HepG2 (cell line): ENCODE data around the gene SLC25A11. TPM values are rescaled to one million over a fixed set of nuclear protein-coding genes. Genes with fewer than 3 reads are reported as not detected.

Experiments used
- AKNA ChIP-seq: sonication (generic); formaldehyde crosslinking; IDR thresholded peaks from 2 replicates; pipeline ENCODE4 v1.4.0; 2020; ENCODE audit warnings: missing genetic modification reagents, borderline replicate concordance
- ATF7 ChIP-seq, 2 experiments: fragments of 450-650 bp in 1 of 2; sonication (generic) in 1 of 2; formaldehyde crosslinking in 1 of 2; IDR thresholded peaks; 2 replicates each; pipeline versions ENCODE4 v1.4.0 to v1.6.1; 2016 to 2020; ENCODE audit warnings: antibody characterized with exemption in 1 of 2, mild to moderate bottlenecking in 1 of 2, missing genetic modification reagents in 1 of 2
- CAMTA2 ChIP-seq: sonication (generic); formaldehyde crosslinking; IDR thresholded peaks from 2 replicates; pipeline ENCODE4 v1.4.0; 2020; ENCODE audit warnings: mild to moderate bottlenecking, missing genetic modification reagents, borderline replicate concordance
- DNMT1 ChIP-seq: sonication (generic); formaldehyde crosslinking; IDR thresholded peaks from 2 replicates; pipeline ENCODE4 v1.5.1; 2020; ENCODE audit warnings: mild to moderate bottlenecking, missing genetic modification reagents
- FOXA3 ChIP-seq: IDR thresholded peaks from 2 replicates; pipeline ENCODE4 v1.6.1; 2016; ENCODE audit warnings: missing genetic modification reagents, missing compliant biosample characterization
- KAT7 ChIP-seq: IDR thresholded peaks from 2 replicates; pipeline ENCODE4 v1.6.1; 2018; ENCODE audit warnings: borderline replicate concordance, missing compliant biosample characterization
- KDM3A ChIP-seq: IDR thresholded peaks from 2 replicates; pipeline ENCODE4 v1.6.1; 2018; ENCODE audit warnings: low read depth, missing compliant biosample characterization
- MNT ChIP-seq: fragments of 450-650 bp; IDR thresholded peaks from 2 replicates; pipeline ENCODE4 v1.6.1; 2016
- NR2F2 ChIP-seq: IDR thresholded peaks from 2 replicates; pipeline ENCODE4 v1.6.1; 2012; ENCODE audit warnings: low read depth, inconsistent platforms, borderline replicate concordance
- ONECUT2 ChIP-seq: sonication (generic); formaldehyde crosslinking; IDR thresholded peaks from 2 replicates; pipeline ENCODE4 v1.4.0; 2020; ENCODE audit warnings: missing genetic modification reagents
- SETDB1 ChIP-seq: sonication (generic); formaldehyde crosslinking; IDR thresholded peaks from 2 replicates; pipeline ENCODE4 v1.5.1; 2020; ENCODE audit warnings: missing genetic modification reagents, mild to moderate bottlenecking, borderline replicate concordance
- YEATS4 ChIP-seq: sonication (generic); formaldehyde crosslinking; IDR thresholded peaks from 2 replicates; pipeline ENCODE4 v1.4.0; 2020; ENCODE audit warnings: missing genetic modification reagents, borderline replicate concordance
- ZNF232 ChIP-seq: sonication (generic); formaldehyde crosslinking; IDR thresholded peaks from 2 replicates; pipeline ENCODE4 v1.4.0; 2020; ENCODE audit warnings: missing genetic modification reagents, borderline replicate concordance
- ZNF264 ChIP-seq: sonication (generic); formaldehyde crosslinking; IDR thresholded peaks from 2 replicates; pipeline ENCODE4 v1.4.0; 2020; ENCODE audit warnings: missing genetic modification reagents
- ZNF557 ChIP-seq: sonication (generic); formaldehyde crosslinking; IDR thresholded peaks from 2 replicates; pipeline ENCODE4 v1.4.0; 2020; ENCODE audit warnings: missing genetic modification reagents
- ZNF576 ChIP-seq: sonication (generic); formaldehyde crosslinking; IDR thresholded peaks from 2 replicates; pipeline ENCODE4 v1.4.0; 2020; ENCODE audit warnings: mild to moderate bottlenecking, missing genetic modification reagents
- ZNF761 ChIP-seq: sonication (generic); formaldehyde crosslinking; conservative IDR thresholded peaks from 2 replicates; pipeline ENCODE4 v1.4.0; 2020; ENCODE audit warnings: mild to moderate bottlenecking, missing genetic modification reagents
- polyA plus RNA-seq, 8 experiments: library from polyadenylated mRNA; depleted of rRNA in 3 of 8; stranded (reverse) in 7 of 8; unstranded in 1 of 8; fragments of >200 nt; fragmentation: Illumina TruSeq in 4 of 8; extraction: Trizol in 4 of 8; gene quantifications; 2 replicates each; pipeline versions ENCODE4 v1.2.1 to v1.2.3, GENCODE V29; 2011 to 2016; ENCODE audit warnings: low read depth in 4 of 8, missing spikeins in 1 of 8, mixed read lengths in 1 of 8; ENCODE audit not compliant: insufficient read depth in 1 of 8
- total RNA-seq, 5 experiments: library from RNA; depleted of rRNA; stranded (reverse); fragments of >200 nt; fragmentation: Illumina TruSeq; extraction: Trizol; gene quantifications; 2 replicates each; pipeline ENCODE4 v1.2.3, GENCODE V29; 2016; ENCODE audit warnings: low read depth in 1 of 5
- TF ChIP-seq, protein P1 (sequence below): sonication (generic); formaldehyde crosslinking; IDR thresholded peaks from 2 replicates; pipeline ENCODE4 v1.5.0; 2020; ENCODE audit warnings: missing genetic modification reagents
- TF ChIP-seq, protein P2 (sequence below): sonication (generic); formaldehyde crosslinking; IDR thresholded peaks from 2 replicates; pipeline ENCODE4 v1.8.1; 2023; ENCODE audit warnings: mild to moderate bottlenecking, missing genetic modification reagents

SLC25A11 gene
- total and polyA plus RNA-seq, 2 of the 13 experiments (the other 11 are each of a cell fraction or from before 2014, with no cell fraction given) = 35.4 to 47.2 TPM

- TF ChIP-seq KAT7 (peak; percentile 81; the same call in 1 of the 2 replicates), ATF7 (IDR thresholded peaks at IDR 0.05) (no peak), ATF7 (CRISPR knock-in tag; IDR thresholded peaks at IDR 0.05) (no peak), DNMT1 (CRISPR knock-in tag) (no peak), ZNF761 (CRISPR knock-in tag) (no peak), MNT (no peak), AKNA (no peak), FOXA3 (no peak; the same call in none of the 2 replicates), SETDB1 (CRISPR knock-in tag) (no peak), ZNF232 (CRISPR knock-in tag) (peak; percentile 50; the same call in 1 of the 2 replicates), NR2F2 (peak; percentile 45; the same call in 1 of the 2 replicates), ZNF557 (CRISPR knock-in tag) (no peak), ZNF264 (CRISPR knock-in tag) (0 out of 2 replicates have a peak, but pooled peaks have one; percentile 14), CAMTA2 (CRISPR knock-in tag) (no peak), ONECUT2 (CRISPR knock-in tag) (no peak), KDM3A (CRISPR knock-in tag) (no peak), YEATS4 (CRISPR knock-in tag) (peak; percentile 84; the same call in 1 of the 2 replicates), ZNF576 (no peak)
- TF ChIP-seq, protein P1, sequence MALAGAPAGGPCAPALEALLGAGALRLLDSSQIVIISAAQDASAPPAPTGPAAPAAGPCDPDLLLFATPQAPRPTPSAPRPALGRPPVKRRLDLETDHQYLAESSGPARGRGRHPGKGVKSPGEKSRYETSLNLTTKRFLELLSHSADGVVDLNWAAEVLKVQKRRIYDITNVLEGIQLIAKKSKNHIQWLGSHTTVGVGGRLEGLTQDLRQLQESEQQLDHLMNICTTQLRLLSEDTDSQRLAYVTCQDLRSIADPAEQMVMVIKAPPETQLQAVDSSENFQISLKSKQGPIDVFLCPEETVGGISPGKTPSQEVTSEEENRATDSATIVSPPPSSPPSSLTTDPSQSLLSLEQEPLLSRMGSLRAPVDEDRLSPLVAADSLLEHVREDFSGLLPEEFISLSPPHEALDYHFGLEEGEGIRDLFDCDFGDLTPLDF = no peak
- TF ChIP-seq, protein P2, sequence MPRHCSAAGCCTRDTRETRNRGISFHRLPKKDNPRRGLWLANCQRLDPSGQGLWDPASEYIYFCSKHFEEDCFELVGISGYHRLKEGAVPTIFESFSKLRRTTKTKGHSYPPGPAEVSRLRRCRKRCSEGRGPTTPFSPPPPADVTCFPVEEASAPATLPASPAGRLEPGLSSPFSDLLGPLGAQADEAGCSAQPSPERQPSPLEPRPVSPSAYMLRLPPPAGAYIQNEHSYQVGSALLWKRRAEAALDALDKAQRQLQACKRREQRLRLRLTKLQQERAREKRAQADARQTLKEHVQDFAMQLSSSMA = 0 out of 2 replicates have a peak, but pooled peaks have one; percentile 41
Measured at GRCh38 chr17:4986951-4987766, 47.3 kb upstream of the SLC25A11 start, which contains the start of gene CAMTA2 (continued).
